ENCODE data around the gene MMP3. TPM values are rescaled to one million over a fixed set of nuclear protein-coding genes. Genes with fewer than 3 reads are reported as not detected.

MMP3 gene
- 1 to 10 TPM in 2 of 4 donors, under 1 TPM in 2; 0.48 to 4.8 (median 1.1) TPM for total RNA-seq

DNA sequence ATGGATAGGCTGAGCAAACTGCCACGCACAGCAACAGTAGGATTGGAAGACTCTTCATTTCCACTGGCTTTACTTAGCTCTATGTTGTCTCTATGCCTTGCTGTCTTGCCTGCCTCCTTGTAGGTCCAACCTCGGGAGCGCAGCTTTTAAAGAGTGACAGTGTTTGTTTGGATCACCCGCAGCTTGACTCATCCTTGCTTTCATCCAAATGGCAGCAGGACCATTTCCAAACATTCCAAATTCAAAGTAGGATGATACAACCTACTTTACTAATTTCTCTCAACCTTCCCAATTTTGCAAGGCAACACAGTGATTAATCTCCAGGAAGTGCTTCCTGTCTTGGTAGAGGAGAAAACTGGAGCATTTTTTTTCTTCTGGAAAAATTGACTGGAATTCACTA lies at the start of gene MMP3:
Gene MMP3 (minus strand): TSS at position 121 of the 400 bp plus-strand sequence. CDS start 63 bp downstream, at position 58.
- no peak within 1 kb of the TSS for H3K4me3 ChIP-seq
- H3K27me3 ChIP-seq, result no peaks in the 10 kb centered on the region
- intact Hi-C loops (cut with DNase I; ENCODE audit: low total_unique reads) (no loop called here), in situ Hi-C loops (cut with MboI; ENCODE audit: low pct_ligation_motif_present in 1 of 4, low pct_unique_long_range_greater_than_20kb in 1 of 4, low sequenced_read_pairs in 3 of 4) (no loop called here)
- H3K27ac ChIP-seq, result no peak within 1 kb of the TSS
- H3K36me3 ChIP-seq, result no peaks in the 10 kb centered on the region
- no peak for TF ChIP-seq CTCF (IDR thresholded peaks at IDR 0.05)
- TF ChIP-seq POLR2AphosphoS5 (IDR thresholded peaks at IDR 0.05), result no peak
- TF ChIP-seq EP300 (IDR thresholded peaks at IDR 0.05; ENCODE audit: low read depth), result no peak
- no peak for TF ChIP-seq POLR2A (IDR thresholded peaks at IDR 0.05)
- H3K9me3 ChIP-seq, result no peaks in the 10 kb centered on the region
- H3K4me1 ChIP-seq, result no peaks in the 10 kb centered on the region
- DNase-seq, result no peak
- WGBS, 2 donors (ENCODE audit: low coverage in 1 of 2), result 71 to 73% methylated on average over 3 to 4 of the region's 4 CpGs

GRCh38 chr11:102891736-102892135 lies 48.3 kb upstream of the MMP3 start:
- intact Hi-C loops (cut with DNase I; ENCODE audit: low total_unique reads), result no loop called here

GRCh38 chr11:102886999-102887398 lies 43.6 kb upstream of the MMP3 start:
- WGBS, 2 donors (ENCODE audit: low coverage in 1 of 2), result 74 to 80% methylated on average over 5 to 6 of the region's 6 CpGs
- DNase-seq, result no peak
- no peaks in the 10 kb centered on the region for H3K27me3 ChIP-seq
- no peaks in the 10 kb centered on the region for H3K9me3 ChIP-seq
- H3K27ac ChIP-seq, result no peak overlapping the region
- H3K36me3 ChIP-seq, result no peaks in the 10 kb centered on the region
- intact Hi-C loops (cut with DNase I; ENCODE audit: low total_unique reads), result no loop called here
- TF ChIP-seq EP300 (IDR thresholded peaks at IDR 0.05; ENCODE audit: low read depth) (no peak), POLR2A (IDR thresholded peaks at IDR 0.05) (no peak), CTCF (IDR thresholded peaks at IDR 0.05) (no peak), POLR2AphosphoS5 (IDR thresholded peaks at IDR 0.05) (no peak)
- in situ Hi-C loops (cut with MboI; ENCODE audit: low pct_ligation_motif_present in 1 of 4, low pct_unique_long_range_greater_than_20kb in 1 of 4, low sequenced_read_pairs in 3 of 4), result no loop called here
- H3K4me1 ChIP-seq, result no peaks in the 10 kb centered on the region
- no peak overlapping the region for H3K4me3 ChIP-seq

More at GRCh38 chr11:102891736-102892135, 48.3 kb upstream of the MMP3 start:
- TF ChIP-seq POLR2AphosphoS5 (IDR thresholded peaks at IDR 0.05) (no peak), CTCF (IDR thresholded peaks at IDR 0.05) (no peak), EP300 (IDR thresholded peaks at IDR 0.05; ENCODE audit: low read depth) (no peak), POLR2A (IDR thresholded peaks at IDR 0.05) (no peak)
- 93 to 100% methylated on average over 1 of the region's 1 CpG for WGBS, 2 donors (ENCODE audit: low coverage in 1 of 2)
- no peak for DNase-seq
- Histone ChIP-seq H3K27ac (no peak overlapping the region), H3K27me3 (no peaks in the 10 kb centered on the region), H3K9me3 (no peaks in the 10 kb centered on the region), H3K36me3 (no peaks in the 10 kb centered on the region), H3K4me3 (no peak overlapping the region), H3K4me1 (no peaks in the 10 kb centered on the region)
- in situ Hi-C loops (cut with MboI; ENCODE audit: low pct_ligation_motif_present in 1 of 4, low pct_unique_long_range_greater_than_20kb in 1 of 4, low sequenced_read_pairs in 3 of 4), result no loop called here

- no peak overlapping the region for H3K27ac ChIP-seq
These were observed 39.7 kb upstream of the MMP3 start for GRCh38 chr11:102883141-102883540.

More at GRCh38 chr11:102883141-102883540, 39.7 kb upstream of the MMP3 start:
- DNase-seq, result no peak
- 82 to 87% methylated on average over 3 of the region's 3 CpGs for WGBS, 2 donors (ENCODE audit: low coverage in 1 of 2)
- intact Hi-C loops (cut with DNase I; ENCODE audit: low total_unique reads) (no loop called here), in situ Hi-C loops (cut with MboI; ENCODE audit: low pct_ligation_motif_present in 1 of 4, low pct_unique_long_range_greater_than_20kb in 1 of 4, low sequenced_read_pairs in 3 of 4) (no loop called here)
- Histone ChIP-seq H3K9me3 (no peaks in the 10 kb centered on the region), H3K4me3 (no peak overlapping the region), H3K36me3 (no peaks in the 10 kb centered on the region), H3K27me3 (no peaks in the 10 kb centered on the region), H3K4me1 (no peaks in the 10 kb centered on the region)
- TF ChIP-seq EP300 (IDR thresholded peaks at IDR 0.05; ENCODE audit: low read depth) (no peak), POLR2A (IDR thresholded peaks at IDR 0.05) (no peak), POLR2AphosphoS5 (IDR thresholded peaks at IDR 0.05) (no peak), CTCF (IDR thresholded peaks at IDR 0.05) (no peak)

Measured in transverse colon (tissue), 4 donors.